GM19351 (cell line): ENCODE results near the gene LRRC10B.

Experiments used
- ATAC-seq: cut with Tn5 transposase; IDR thresholded peaks from one replicate; pipeline ENCODE4 v1.9.1; 2021; ENCODE audit warnings: mild to moderate bottlenecking, moderate library complexity; ENCODE audit not compliant: unreplicated experiment

Gene LRRC10B

DNA sequence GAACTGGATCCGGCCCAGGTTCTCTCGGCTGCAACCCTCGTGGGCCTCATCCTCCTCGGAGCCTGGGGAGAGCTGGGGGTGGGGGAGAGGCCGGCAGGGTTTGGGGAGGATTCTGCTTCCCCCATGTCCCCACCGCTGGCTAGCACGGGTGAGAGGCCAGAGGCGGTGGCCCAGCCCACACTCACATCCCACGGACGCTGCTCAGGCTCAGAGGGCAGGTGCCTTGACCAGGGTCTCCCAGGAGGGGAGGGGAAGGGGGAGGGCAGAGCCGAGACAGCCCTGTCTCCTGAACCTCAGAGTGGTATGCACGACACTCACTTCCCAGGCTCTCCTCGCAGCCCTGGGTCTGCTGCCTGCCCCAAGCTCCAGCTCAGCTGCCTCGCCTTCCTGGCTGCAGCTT is 19.6 kb downstream of the LRRC10B start:
- no peak for ATAC-seq

DNA sequence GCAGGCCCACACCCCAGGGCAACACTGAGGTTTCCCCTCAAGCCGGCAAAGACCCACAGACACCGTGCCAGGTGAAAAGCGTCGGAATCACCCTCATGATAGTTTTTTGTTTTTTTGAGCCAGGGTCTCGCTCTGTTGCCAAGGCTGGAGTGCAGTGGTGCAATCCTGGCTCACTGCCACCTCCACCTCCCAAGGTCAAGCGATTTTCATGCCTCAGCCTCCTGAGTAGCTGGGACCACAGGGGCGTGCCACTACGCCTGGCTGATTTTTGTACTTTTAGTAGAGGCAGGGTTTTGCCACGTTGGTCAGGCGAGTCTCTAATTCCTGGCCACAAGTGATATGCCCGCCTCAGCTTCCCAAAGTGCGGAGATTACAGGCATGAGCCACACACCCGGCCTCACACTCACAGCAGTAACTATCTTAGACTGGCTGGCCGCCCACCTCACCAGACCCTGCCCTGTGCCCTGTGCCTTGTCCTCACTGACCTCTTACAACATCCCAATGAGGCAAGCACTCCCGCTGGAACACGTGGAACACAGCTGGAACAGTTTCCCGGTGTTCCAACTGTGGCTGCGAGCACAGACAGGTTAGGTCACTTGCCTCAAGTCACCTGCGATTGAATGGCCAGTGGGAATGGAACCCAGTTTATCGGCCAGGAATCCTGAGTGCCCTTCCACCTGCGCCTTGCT is 21.1 kb downstream of the LRRC10B start:
- no peak for ATAC-seq

GRCh38 chr11:61531044-61531443 is 22.5 kb downstream of the LRRC10B start:
- no peak for ATAC-seq

DNA sequence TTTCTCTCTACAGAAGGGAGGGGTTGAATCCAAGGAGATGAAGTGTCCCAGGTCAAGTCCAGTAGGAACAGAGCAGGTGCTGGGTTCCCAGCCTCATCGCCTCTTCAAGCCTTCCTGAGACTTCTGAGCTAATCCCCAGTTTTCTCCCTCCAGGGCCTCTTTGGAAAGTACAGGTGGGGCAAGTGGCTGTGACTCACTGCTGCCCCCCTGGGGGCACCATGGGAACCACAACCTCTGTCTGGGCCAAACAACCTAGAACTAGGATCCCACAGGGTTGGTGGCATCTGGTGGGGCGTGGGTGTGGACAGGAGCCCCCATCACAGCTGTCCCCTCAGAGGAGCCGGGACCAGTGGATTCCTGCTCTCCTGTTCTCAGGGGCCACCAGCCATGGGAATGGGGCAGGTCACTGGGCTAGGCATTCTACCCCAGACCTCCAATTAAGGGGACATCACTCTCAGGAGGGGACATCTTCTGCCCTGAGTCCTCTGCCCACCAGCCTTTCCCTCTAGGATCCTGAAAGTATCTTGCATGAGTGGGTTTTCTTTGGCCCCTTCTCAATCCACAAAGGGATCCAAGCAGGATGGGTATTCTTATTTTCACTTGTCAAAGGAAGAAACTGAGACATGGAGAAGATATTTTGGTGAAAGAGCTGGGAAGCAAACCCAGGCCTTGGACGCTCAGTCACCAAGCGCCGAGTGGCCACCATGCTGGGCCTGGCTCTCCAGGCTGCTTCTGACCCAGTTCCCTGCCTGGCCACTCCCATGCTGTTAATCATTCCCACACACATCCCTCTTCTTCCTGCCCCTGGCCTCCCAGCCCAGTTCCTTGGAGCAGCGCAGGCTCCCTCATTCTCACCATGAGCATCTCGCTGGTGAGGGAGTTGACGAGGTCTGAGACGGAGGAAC is 23.8 kb downstream of the LRRC10B start:
- ATAC-seq, result peak; percentile 48

DNA sequence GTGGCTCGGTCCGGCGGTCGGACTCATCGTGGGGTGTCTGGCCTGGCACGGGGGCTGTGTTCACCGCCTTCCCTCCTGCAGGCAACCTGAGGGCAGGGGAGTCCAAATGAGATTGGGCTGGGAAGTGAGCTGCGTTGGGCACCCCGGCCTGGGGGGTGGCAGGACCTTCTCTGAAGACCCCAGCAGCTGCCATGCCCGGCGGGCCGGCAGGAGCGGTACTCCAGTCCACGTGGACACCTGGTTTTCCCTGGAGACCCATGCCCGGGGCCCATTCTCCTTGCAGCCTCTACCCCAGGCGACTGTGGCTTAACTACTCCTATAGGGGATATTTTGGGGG is 24.5 kb downstream of the LRRC10B start:
- no peak for ATAC-seq

DNA sequence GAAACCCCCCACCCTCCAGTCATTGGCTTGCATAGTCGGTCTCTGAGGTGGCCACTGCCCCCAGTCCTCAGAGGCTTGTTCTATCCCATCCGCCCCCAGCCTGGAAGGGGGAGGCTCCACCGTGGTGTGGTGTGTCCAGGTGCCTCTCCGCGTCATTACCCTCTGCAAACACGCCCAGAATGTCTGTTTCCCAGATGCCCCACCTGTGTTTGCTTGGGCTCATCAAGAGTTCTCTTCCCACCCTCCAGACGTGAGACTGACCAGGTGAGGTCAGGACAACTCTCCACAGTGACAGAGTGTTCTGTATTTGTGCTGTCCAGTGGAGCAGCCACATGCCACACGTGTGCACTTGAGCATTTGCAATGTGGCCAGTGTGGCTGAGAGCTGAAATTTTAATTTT is 24.9 kb downstream of the LRRC10B start:
- no peak for ATAC-seq

DNA sequence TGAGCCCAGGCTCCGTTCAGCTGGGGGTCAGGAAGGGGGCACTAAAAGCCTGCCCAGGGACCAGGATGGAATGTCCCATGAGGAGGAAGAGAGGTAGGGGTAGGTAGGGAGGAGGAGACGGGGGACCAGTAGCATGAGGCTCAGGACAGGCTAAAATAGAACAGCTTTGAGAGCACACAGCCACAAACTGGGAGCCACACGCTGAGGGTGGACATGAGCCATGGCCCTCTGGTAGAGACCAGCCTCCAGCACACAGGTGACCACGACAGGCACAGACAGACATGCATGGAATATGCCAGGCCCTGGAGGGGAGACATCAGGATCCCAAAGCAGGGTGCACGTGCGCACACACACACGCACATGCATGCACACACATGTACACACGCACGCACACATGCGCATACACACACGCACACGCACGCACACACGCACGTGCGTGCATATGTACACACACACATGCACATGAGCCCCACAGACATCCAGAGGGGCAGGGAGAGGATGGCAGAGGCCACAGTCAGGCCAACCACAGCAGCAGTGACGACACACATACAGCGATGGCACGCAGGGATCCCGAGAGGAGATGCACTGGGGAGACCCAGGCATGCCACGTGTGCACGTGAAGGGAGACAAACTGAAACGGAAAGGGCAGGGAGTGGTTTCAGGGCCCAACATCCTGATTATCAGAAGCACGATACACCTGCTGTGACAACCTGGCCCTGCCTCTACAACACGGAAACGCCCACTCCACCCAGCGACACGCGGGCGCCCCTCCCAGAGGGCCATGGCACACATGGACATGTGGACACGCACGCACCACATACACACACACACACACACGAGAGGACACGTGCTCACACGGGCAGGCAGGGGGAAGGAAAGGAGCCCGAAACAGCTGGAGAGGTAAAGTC is 25.7 kb downstream of the LRRC10B start:
- no peak for ATAC-seq

GRCh38 chr11:61534933-61535839 is 26.6 kb downstream of the LRRC10B start:
- no peak for ATAC-seq

DNA sequence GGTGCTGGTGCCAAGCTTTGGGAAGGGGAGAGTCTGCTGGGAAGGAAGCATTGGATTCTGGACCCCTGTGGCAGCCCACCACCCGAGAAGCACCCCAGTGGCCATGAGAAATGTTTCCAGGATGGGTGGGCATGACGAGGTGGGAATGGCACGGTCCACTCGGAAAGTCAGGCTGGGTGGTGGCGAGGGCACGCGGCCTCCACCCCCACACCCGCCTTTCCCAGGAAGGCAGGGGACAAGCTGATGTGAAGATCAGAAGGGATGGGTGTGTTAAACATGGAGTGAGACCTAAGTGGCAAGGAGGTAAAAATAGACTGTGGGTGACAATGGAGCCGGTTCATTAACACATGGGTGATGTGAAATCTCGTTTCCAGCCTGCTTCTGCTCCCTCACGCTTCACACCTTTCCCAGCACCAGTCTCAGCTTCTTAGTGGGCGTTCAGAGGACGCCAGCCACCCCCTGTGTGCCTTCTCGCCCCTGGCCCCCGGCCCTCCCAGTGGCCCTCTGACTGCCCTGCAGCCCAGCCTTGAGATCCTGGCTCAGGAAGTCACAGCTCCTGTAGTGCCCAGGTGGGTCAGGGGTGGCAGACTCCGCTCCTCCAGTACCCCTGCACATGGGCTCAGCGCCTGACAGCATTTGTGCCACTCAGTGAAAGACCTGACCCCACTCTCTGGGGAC is 27.6 kb downstream of the LRRC10B start:
- ATAC-seq, result no peak

DNA sequence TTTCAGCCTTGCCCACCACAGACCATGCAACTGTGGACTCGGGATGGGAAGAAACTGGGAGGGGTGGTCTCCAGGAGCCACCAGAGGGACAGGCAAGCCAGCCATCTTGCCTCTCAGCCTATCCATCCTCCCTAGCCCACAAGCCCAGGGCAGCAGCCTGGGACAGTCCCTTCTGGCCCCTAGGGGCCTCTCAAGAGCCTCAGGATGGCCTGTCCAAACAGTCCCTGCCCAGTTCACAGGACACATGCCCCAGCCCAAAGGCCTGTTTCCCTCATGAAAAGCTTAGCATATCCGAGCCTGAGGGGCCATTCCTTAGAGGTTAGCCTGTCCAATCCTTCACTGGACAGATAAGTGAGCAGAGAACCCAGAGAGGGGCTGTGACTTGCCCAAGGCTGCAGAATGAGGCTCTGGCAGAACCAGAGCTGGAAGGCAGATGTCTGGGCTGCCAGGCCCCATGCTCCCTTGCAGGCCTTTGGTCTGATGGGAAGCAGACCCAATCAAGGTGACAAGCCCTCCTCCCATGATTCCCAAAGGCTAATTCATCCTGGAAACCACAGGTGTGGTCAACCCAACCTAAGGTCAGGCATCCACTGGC is 28.2 kb downstream of the LRRC10B start:
- no peak for ATAC-seq

DNA sequence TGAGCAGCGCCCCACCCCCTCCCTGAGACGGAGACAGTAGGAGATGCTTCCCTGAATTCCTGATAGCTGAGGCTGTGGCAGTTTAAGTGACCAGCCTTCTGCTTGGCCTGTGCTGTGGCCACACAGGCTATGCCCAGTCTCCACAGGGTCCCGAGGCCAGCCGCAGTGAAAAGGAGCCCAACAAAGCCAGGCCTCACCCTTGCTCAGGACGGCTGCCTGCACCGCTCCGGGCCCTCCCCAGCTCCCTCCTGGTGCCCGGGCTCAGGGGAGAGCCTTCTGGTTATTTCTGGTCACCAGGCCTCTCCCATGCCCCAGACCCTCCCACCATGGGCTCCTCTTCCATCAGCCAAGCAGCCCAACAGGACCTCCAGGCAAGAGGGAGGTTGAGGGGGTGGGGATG is 28.8 kb downstream of the LRRC10B start:
- ATAC-seq, result no peak

- no peak for ATAC-seq
Observed at GRCh38 chr11:61538636-61538961, 30.1 kb downstream of the LRRC10B start.

GRCh38 chr11:61539006-61539405 is 30.5 kb downstream of the LRRC10B start:
- no peak for ATAC-seq

DNA sequence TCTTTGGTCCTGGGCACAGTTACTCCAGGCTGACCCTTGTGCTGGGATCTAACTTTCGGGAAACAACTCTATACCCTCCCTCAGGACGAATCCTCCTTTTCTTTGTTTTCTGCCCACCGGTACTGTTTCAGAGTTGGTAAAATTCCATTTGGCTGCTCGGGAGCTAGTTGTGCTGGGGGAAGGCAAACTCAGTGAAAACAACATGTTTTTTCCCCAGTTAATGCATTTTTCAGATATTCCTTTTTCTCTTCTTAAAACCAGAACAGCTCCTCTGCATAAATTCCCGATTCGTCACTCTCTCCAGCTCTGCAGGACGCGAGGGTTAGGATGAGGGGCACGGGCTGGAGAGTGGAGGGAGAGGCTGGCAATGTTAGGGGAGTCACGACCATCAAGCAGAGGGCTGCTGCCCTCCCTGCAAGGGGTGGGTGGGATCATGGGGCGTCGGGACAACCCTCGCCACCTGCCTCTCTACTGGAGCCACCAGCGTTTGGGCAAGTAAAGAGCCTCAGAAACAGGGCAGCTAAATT is 31.3 kb downstream of the LRRC10B start:
- no peak for ATAC-seq

DNA sequence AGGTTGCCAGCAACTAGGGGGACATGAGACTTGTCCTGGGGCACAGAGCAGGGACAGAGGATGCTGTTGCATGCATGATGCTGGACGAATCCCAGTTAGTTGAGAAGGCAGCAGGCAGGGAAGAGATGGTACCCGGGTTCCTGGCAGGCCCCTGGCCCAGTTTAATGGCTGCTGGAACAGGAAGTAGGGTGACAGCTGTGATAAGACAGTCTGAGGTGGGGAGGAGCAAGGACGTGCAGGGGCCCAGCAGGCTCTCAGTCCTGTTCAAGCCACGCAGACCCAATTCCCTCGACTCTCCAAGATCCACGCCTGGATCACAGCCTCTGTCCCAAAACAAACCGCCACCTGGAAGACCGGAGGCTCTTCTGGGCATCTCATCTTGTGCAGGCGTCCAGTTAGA is 32.0 kb downstream of the LRRC10B start:
- no peak for ATAC-seq

DNA sequence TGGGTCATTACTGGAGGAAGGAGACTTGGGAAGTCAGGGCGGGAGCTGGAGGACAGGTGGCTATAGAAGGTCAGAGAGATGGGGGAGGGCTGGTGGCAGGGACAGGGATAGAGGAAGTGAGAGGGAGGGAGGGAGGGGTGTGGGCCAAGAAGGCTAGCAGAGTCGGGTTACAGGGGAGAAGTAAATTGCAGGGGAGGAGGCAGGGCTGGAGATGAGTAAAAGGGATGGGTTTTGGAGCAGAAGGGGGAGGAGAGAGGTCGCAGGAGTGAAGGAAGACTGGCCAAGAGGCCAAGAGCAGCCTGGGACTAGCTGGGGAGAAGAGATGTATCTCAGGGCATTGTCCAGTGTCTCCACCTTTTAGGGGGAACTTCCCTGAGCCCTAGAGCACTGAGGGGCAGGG is 33.0 kb downstream of the LRRC10B start:
- ATAC-seq, result no peak

GRCh38 chr11:61542024-61542461 is 33.5 kb downstream of the LRRC10B start:
- ATAC-seq, result no peak

DNA sequence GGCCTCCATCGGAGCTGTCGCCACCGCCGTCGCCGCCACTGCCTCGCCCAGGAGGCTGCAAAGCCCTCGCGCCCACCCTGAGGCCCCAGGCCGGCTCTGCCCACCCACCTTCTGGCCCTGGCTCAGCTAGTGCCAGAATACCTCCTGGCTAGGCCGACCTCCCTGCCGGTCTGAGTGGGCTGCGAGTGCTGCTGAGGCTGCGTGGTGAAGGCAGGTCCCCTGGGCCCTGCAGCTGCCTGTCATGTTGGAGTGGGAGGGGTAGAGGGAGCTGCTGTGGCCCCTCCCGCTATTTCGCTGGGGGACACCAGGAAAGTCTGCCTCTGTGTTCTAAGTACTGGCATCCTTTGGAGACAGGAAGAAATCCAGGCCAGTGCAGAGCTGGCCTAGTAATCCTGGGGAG is 34.2 kb downstream of the LRRC10B start:
- ATAC-seq, result no peak

DNA sequence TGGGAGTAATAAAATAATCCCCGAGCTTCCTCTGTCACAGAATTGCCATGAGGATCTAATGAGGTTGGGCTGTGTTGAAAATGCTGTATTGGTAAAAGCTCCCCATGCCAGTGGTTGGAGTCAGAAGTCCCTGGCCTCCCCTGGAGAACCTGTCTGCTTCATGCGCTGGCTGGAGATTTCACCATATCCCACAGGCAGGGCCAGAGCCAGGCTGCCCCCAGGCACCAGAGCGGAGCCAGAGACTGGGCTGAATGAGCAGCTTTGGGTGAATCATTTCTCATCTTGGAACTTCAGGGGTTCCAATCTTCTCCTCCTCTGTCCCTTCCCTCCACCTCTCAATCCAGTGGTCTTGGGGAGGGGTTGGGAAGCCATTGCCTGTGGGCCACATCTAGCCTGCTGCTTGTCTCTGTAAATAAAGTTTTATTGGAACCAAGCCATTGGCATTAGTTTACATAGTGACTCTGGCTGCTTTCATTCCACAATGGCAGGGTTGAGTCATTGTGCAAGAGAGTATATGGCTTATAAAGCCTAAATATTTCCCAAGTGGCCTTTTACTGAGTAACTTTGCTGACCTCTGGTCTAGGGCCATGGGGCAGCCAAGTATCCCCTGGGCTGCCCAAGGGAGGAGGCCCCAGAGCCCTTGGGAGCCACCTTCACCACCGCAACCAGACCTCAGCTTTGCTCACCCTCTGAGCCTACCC is 35.2 kb downstream of the LRRC10B start:
- ATAC-seq, result no peak
